K562 (cell line): Measurements from ENCODE around the gene MYCT1. TPM values are rescaled to one million over a fixed set of nuclear protein-coding genes. Genes with fewer than 3 reads are reported as not detected.

Source experiments
- ATAC-seq: fragments of 200-7000 bp; cut with Tn5 transposase; 3 replicates; pipeline ENCODE4 v1.9.1; 2020; ENCODE audit warnings: moderate library complexity
- BruUV-seq: library from RNA; stranded (reverse); fragments of 400-500 nt; replicated peaks from 2 replicates; lab custom pipeline; 2021; lab: Mats Ljungman, UMichigan
- CTCF ChIA-PET: fragments of 300-600 bp; formaldehyde crosslinking; extraction: SDS; loops from one replicate; lab custom pipeline; 2021; ENCODE audit warnings: low intra/inter-chr PET ratio; lab: Yijun Ruan, JAX
- POLR2A ChIA-PET: fragments of 300-600, 350-650 bp; sonication (Branson Sonifier 250); formaldehyde crosslinking; extraction: SDS; loops from one replicate; lab custom pipeline; 2021; ENCODE audit warnings: antibody characterized with exemption, inconsistent platforms; lab: Yijun Ruan, JAX
- DNase-seq, 4 experiments: peaks; one replicate each; pipeline versions ENCODE4 v3.0.0 to v3.0.0-alpha.2; 2011 to 2018; ENCODE audit warnings: low spot score in 3 of 4, mixed read lengths in 3 of 4; ENCODE audit errors: extremely low read depth in 1 of 4
- FAIRE-seq: peaks from 2 replicates; lab custom pipeline; 2011; peaks lifted over from hg19 to GRCh38; lab: Jason Lieb, UNC
- H2AFZ ChIP-seq: 2 replicates; pipeline ENCODE4 v1.6.0; 2011; ENCODE audit warnings: low read depth, low read length, control low read depth, inconsistent platforms
- H3K27ac ChIP-seq: fragments of 200-600 bp; 3 replicates; pipeline ENCODE4 v1.8.0; 2011; ENCODE audit warnings: low read depth, mild to moderate bottlenecking, control low read depth, inconsistent platforms, low read length, moderate library complexity, mixed read lengths; ENCODE audit errors: extremely low read depth
- H3K27me3 ChIP-seq, 2 experiments: fragments of 300-600 bp in 1 of 2; 2 replicates in 1 of 2; 3 replicates in 1 of 2; pipeline versions ENCODE4 v1.6.0 to v1.8.0; 2011; ENCODE audit warnings: inconsistent platforms in 2 of 2, low read length in 2 of 2, mild to moderate bottlenecking in 1 of 2, mixed read lengths in 1 of 2, moderate library complexity in 1 of 2; ENCODE audit not compliant: control insufficient read depth in 2 of 2, insufficient read depth in 2 of 2
- H3K36me3 ChIP-seq: fragments of 300-600 bp; 3 replicates; pipeline ENCODE4 v1.8.0; 2011; ENCODE audit warnings: mild to moderate bottlenecking, low read length, inconsistent platforms; ENCODE audit not compliant: control insufficient read depth, insufficient read depth
- H3K4me1 ChIP-seq, 2 experiments: fragments of 200-600 bp in 1 of 2; replicated peaks in 1 of 2; 2 replicates in 1 of 2; 3 replicates in 1 of 2; pipeline versions ENCODE4 v1.5.1 to v1.8.0; 2011; ENCODE audit warnings: inconsistent platforms in 2 of 2, low read length in 2 of 2, mild to moderate bottlenecking in 1 of 2, mixed read lengths in 1 of 2, moderate library complexity in 1 of 2; ENCODE audit not compliant: control insufficient read depth in 2 of 2, insufficient read depth in 2 of 2
- H3K4me2 ChIP-seq: 2 replicates; pipeline ENCODE4 v1.6.1; 2011; ENCODE audit warnings: low read length, control low read depth, inconsistent platforms, mixed read lengths; ENCODE audit not compliant: insufficient read depth
- H3K4me3 ChIP-seq: fragments of 200-600 bp; sonication (generic), shearing (Covaris generic); 2 replicates; pipeline ENCODE4 v1.5.1; 2016; ENCODE audit warnings: control low read depth, inconsistent platforms
- H3K79me2 ChIP-seq: fragments of 200-600 bp; 3 replicates; pipeline ENCODE4 v1.8.0; 2011; ENCODE audit warnings: low read length, inconsistent platforms; ENCODE audit not compliant: control insufficient read depth, insufficient read depth
- H3K9ac ChIP-seq, 2 experiments: 2 replicates each; pipeline versions ENCODE4 v1.6.0 to v1.6.1; 2011; ENCODE audit warnings: low read depth in 2 of 2, low read length in 2 of 2, control low read depth in 1 of 2, inconsistent platforms in 1 of 2, mild to moderate bottlenecking in 1 of 2, mixed read lengths in 1 of 2; ENCODE audit not compliant: insufficient read depth in 1 of 2
- H3K9me1 ChIP-seq: one replicate; pipeline ENCODE4 v1.6.0; 2011; ENCODE audit warnings: inconsistent platforms, mild to moderate bottlenecking, low read length, moderate library complexity; ENCODE audit not compliant: control insufficient read depth, insufficient read depth
- H3K9me3 ChIP-seq: replicated peaks from 2 replicates; pipeline ENCODE4 v1.5.1; 2011; ENCODE audit warnings: low read depth, low read length, inconsistent platforms; ENCODE audit not compliant: control insufficient read depth, insufficient read depth
- H4K20me1 ChIP-seq: replicated peaks from 2 replicates; pipeline ENCODE4 v1.6.1; 2011; ENCODE audit warnings: low read length, inconsistent platforms, mixed read lengths; ENCODE audit not compliant: control insufficient read depth, insufficient read depth
- GATAD2A ChIP-seq: fragments of 450-650 bp; IDR thresholded peaks from 2 replicates; pipeline ENCODE4 v1.6.1; 2017
- GATAD2B ChIP-seq: fragments of 450-650 bp; IDR thresholded peaks from 2 replicates; pipeline ENCODE4 v1.6.1; 2017; ENCODE audit warnings: mild to moderate bottlenecking, borderline replicate concordance
- SMC3 ChIP-seq: conservative IDR thresholded peaks from 2 replicates; pipeline ENCODE4 v1.6.1; 2011; ENCODE audit warnings: low read depth, low read length, improper control_type of control experiment; ENCODE audit not compliant: insufficient read depth
- ZBTB8A ChIP-seq: fragments of 450-650 bp; IDR thresholded peaks from 2 replicates; pipeline ENCODE4 v1.6.1; 2018; ENCODE audit warnings: mild to moderate bottlenecking, moderate library complexity; ENCODE audit not compliant: partially characterized antibody
- ZNF75A ChIP-seq: fragments of 450-650 bp; formaldehyde crosslinking; IDR thresholded peaks from 2 replicates; pipeline ENCODE4 v1.4.0; 2020; ENCODE audit warnings: mild to moderate bottlenecking
- WGBS: fragments of 100-300 bp; shearing (Covaris generic); methylation state at CpG from one replicate; pipeline ENCODE4 v1.1.6; 2016; ENCODE audit warnings: low coverage, mixed read lengths; ENCODE audit not compliant: insufficient coverage; ENCODE audit errors: missing lambda C conversion rate; 5-methylcytosine and 5-hydroxymethylcytosine counted together
- in situ Hi-C: fragments of 300-500 bp; cut with MboI; formaldehyde crosslinking; loops from 4 replicates; pipeline ENCODE4 v1.15.0; 2018; ENCODE audit warnings: inconsistent platforms, mixed read lengths
- intact Hi-C: fragments of 100-400 bp; cut with micrococcal nuclease; formaldehyde crosslinking; loops from 2 replicates; pipeline ENCODE4 v1.14.2; 2022
- polyA plus RNA-seq, 8 experiments: library from polyadenylated mRNA; depleted of rRNA in 4 of 8; stranded (reverse) in 5 of 8; unstranded in 3 of 8; fragments of >200 nt; fragmentation: Nextera tagmentation in 2 of 8; fragmentation: Illumina TruSeq in 1 of 8; extraction: Ambion mirVana in 2 of 8; extraction: Trizol in 1 of 8; gene quantifications; 2 replicates each; pipeline versions ENCODE4 v1.2.1 to v1.2.3, GENCODE V29; 2011 to 2014; ENCODE audit warnings: inconsistent platforms in 1 of 8, missing spikeins in 1 of 8
- total RNA-seq, 7 experiments: library from RNA; depleted of rRNA in 6 of 7; stranded (reverse); fragments of >200 nt in 6 of 7; fragmentation: Illumina TruSeq in 2 of 7; extraction: Trizol in 2 of 7; gene quantifications; 2 replicates each; pipeline versions ENCODE4 v1.2.1 to v1.2.3, GENCODE V29; 2011 to 2021; ENCODE audit warnings: low replicate concordance in 1 of 7
- TF ChIP-seq, protein P1 (sequence below), 2 experiments: fragments of 200-800 bp in 1 of 2; sonication (Bioruptor generic) in 1 of 2; sonication (generic) in 1 of 2; formaldehyde crosslinking in 1 of 2; IDR thresholded peaks in 1 of 2; conservative IDR thresholded peaks in 1 of 2; 2 replicates each; pipeline versions ENCODE4 v1.5.0 to v1.6.1; 2016 to 2020; ENCODE audit warnings: missing compliant biosample characterization in 1 of 2, missing genetic modification characterization in 1 of 2, missing genetic modification reagents in 1 of 2
- TF ChIP-seq, protein P2 (sequence below): fragments of 250-450 bp; sonication (Bioruptor Pico); IDR thresholded peaks from 2 replicates; pipeline ENCODE4 v1.9.0; 2021; ENCODE audit warnings: mild to moderate bottlenecking, inconsistent platforms
- TF ChIP-seq, protein P3 (sequence below): fragments of 450-650 bp; conservative IDR thresholded peaks from 2 replicates; pipeline ENCODE4 v1.6.1; 2016; ENCODE audit warnings: missing genetic modification characterization, low read depth, mild to moderate bottlenecking, missing compliant biosample characterization, moderate library complexity

The MYCT1 gene
- total and polyA plus RNA-seq, 9 of the 15 experiments (the other 6 are each of a cell fraction or from before 2014, with no cell fraction given): 0.04 to 0.28 (median 0.08) TPM; not detected in 2

DNA sequence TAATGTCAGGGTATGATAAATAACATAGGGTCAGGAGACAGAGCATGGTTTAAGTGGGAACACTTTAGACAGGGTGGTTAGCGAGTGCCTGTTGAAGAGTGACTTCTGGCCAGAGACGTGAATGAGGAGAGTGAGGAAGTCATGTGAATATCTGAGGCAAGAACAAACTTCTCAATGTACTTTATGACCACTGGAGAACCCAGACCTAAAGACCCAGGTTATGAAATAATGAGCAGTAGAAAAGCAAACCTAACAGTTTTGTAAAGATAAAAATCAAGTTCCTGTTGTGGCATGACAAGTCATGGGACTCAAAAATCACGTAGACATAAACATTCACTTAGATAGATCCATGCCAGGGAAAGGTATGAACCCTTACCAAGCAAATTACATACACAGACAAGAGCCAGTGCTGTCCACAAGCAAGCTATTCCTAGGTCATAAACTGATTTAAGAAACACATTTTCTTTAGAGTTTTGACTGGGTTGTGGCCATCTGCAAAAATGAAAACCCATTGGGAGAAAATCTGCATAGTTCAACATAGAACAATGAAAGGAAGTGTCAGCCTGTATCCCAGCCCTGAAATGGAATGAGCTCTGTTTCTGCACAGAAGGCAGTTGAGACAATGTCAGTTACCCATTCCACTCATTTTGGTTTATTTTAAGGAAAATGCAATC lies 2.2 kb upstream of the MYCT1 start:
- Histone ChIP-seq H2AFZ (no peak overlapping the region), H3K9ac (no peak overlapping the region), H3K27me3 (no peaks in the 10 kb centered on the region), H3K9me1 (no peaks in the 10 kb centered on the region)
- CTCF ChIA-PET: no interaction called here
- BruUV-seq: no TSS peak
- in situ Hi-C loops: no loop called here
- TF ChIP-seq ZNF75A (no peak), GATAD2B (no peak), GATAD2A (no peak), SMC3 (no peak), ZBTB8A (no peak)
- TF ChIP-seq, protein P1, sequence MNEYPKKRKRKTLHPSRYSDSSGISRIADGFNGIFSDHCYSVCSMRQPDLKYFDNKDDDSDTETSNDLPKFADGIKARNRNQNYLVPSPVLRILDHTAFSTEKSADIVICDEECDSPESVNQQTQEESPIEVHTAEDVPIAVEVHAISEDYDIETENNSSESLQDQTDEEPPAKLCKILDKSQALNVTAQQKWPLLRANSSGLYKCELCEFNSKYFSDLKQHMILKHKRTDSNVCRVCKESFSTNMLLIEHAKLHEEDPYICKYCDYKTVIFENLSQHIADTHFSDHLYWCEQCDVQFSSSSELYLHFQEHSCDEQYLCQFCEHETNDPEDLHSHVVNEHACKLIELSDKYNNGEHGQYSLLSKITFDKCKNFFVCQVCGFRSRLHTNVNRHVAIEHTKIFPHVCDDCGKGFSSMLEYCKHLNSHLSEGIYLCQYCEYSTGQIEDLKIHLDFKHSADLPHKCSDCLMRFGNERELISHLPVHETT (CRISPR knock-in tag; conservative IDR thresholded peaks at IDR 0.05 in 1 of 2, IDR thresholded peaks at IDR 0.05 in 1 of 2): no peak
- TF ChIP-seq, protein P2, sequence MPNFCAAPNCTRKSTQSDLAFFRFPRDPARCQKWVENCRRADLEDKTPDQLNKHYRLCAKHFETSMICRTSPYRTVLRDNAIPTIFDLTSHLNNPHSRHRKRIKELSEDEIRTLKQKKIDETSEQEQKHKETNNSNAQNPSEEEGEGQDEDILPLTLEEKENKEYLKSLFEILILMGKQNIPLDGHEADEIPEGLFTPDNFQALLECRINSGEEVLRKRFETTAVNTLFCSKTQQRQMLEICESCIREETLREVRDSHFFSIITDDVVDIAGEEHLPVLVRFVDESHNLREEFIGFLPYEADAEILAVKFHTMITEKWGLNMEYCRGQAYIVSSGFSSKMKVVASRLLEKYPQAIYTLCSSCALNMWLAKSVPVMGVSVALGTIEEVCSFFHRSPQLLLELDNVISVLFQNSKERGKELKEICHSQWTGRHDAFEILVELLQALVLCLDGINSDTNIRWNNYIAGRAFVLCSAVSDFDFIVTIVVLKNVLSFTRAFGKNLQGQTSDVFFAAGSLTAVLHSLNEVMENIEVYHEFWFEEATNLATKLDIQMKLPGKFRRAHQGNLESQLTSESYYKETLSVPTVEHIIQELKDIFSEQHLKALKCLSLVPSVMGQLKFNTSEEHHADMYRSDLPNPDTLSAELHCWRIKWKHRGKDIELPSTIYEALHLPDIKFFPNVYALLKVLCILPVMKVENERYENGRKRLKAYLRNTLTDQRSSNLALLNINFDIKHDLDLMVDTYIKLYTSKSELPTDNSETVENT (CRISPR knock-in tag): no peak
- TF ChIP-seq, protein P3, sequence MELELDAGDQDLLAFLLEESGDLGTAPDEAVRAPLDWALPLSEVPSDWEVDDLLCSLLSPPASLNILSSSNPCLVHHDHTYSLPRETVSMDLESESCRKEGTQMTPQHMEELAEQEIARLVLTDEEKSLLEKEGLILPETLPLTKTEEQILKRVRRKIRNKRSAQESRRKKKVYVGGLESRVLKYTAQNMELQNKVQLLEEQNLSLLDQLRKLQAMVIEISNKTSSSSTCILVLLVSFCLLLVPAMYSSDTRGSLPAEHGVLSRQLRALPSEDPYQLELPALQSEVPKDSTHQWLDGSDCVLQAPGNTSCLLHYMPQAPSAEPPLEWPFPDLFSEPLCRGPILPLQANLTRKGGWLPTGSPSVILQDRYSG (tag): no peak
- TF ChIP-seq, all 486 proteins: peak for 0
- Histone ChIP-seq H4K20me1 (no peaks in the 10 kb centered on the region), H3K4me1 (no peaks in the 10 kb centered on the region), H3K4me3 (no peak overlapping the region), H3K4me2 (no peak overlapping the region), H3K27ac (no peak overlapping the region), H3K79me2 (no peaks in the 10 kb centered on the region), H3K36me3 (no peaks in the 10 kb centered on the region), H3K9me3 (no peaks in the 10 kb centered on the region)
- intact Hi-C loops: no loop called here
- no peak for ATAC-seq
- DNase-seq: no peak
- WGBS: 0% methylated on average over 3 of the region's 3 CpGs
- FAIRE-seq: no peak
- POLR2A ChIA-PET: no interaction called here
